Adrenal gland (tissue), 12 donors: Measurements from ENCODE around the gene MYZAP. TPM values are rescaled to one million over a fixed set of nuclear protein-coding genes. Genes with fewer than 3 reads are reported as not detected.

Experiments
- DNase-seq, 7 donors: peaks; one replicate each; pipeline ENCODE4 v3.0.0-alpha.2; 2019 to 2020
- H3K27ac ChIP-seq, 5 donors: fragments of 200-600 bp; sonication (generic) in 4 of 5; 1 replicate in 3 of 5; 2 replicates in 2 of 5; pipeline versions ENCODE4 v1.5.1 to v1.8.0; 2016 to 2020; ENCODE audit warnings: mild to moderate bottlenecking in 1 of 5
- H3K27me3 ChIP-seq: fragments of 200-600 bp; 2 replicates; pipeline ENCODE4 v1.8.0; 2021
- H3K36me3 ChIP-seq, 2 donors: fragments of 200-600 bp; replicated peaks in 1 of 2; 1 replicate in 1 of 2; 2 replicates in 1 of 2; pipeline versions ENCODE4 v1.5.1 to v1.8.0; 2018 to 2022
- H3K4me1 ChIP-seq, 2 donors: fragments of 200-600 bp; replicated peaks in 1 of 2; 1 replicate in 1 of 2; 2 replicates in 1 of 2; pipeline versions ENCODE4 v1.5.1 to v1.8.0; 2018 to 2021
- H3K4me3 ChIP-seq, 4 donors: fragments of 200-600 bp; sonication (generic) in 3 of 4; one replicate each; pipeline ENCODE4 v1.5.1; 2016 to 2018
- H3K9me3 ChIP-seq, 3 donors: fragments of 200-600 bp; sonication (generic) in 1 of 3; replicated peaks in 1 of 3; 1 replicate in 2 of 3; 2 replicates in 1 of 3; pipeline versions ENCODE4 v1.5.1 to v1.8.0; 2016 to 2021
- CTCF ChIP-seq, 6 experiments: fragments of 450-650 bp in 4 of 6; fragments of 200-600 bp in 2 of 6; sonication (generic) in 1 of 6; IDR thresholded peaks; 1 replicate in 5 of 6; 2 replicates in 1 of 6; pipeline versions ENCODE4 v1.5.1 to v1.8.0; 2016 to 2021; ENCODE audit warnings: antibody characterized with exemption in 6 of 6, mild to moderate bottlenecking in 2 of 6, moderate library complexity in 1 of 6
- POLR2A ChIP-seq, 2 donors: fragments of 450-650 bp; IDR thresholded peaks; one replicate each; pipeline ENCODE4 v1.6.1; 2017; ENCODE audit warnings: antibody characterized with exemption in 2 of 2, mild to moderate bottlenecking in 2 of 2, moderate library complexity in 1 of 2
- WGBS, 4 donors: extraction: QIAGEN DNeasy Blood & Tissue Kit in 2 of 4; methylation state at CpG; one replicate each; pipeline versions ENCODE4 v1.1.5 to v1.1.7; 2013 to 2017; 5-methylcytosine and 5-hydroxymethylcytosine counted together
- intact Hi-C, 2 donors: fragments of 100-400 bp; cut with DNase I; formaldehyde crosslinking; loops; one replicate each; pipeline versions ENCODE4 v1.14.1 to v1.15.0; 2022 to 2023
- polyA plus RNA-seq, 3 donors: library from polyadenylated mRNA; stranded (reverse); fragments of 200-250 nt in 2 of 3; fragments of 350-450 nt in 1 of 3; fragmentation: Illumina TruSeq in 1 of 3; extraction: RNeasy Lipid Tissue Mini Kit (QIAGEN cat#74804) in 1 of 3; gene quantifications; one replicate each; pipeline ENCODE4 v1.2.3, GENCODE V29; 2013 to 2014
- total RNA-seq, 9 donors: library from RNA; depleted of rRNA in 4 of 9; stranded (reverse); fragments of >200 nt in 4 of 9; fragments of 120-200 nt in 1 of 9; fragmentation: NEBNext Ultra II Directional in 1 of 9; extraction: Animal tissue kit (Norgen Biotek cat#: 25700) in 1 of 9; gene quantifications; one replicate each; pipeline versions ENCODE4 v1.1.0 to v1.2.4, GENCODE V29; 2013 to 2023
- donor health status: healthy with polysubstance abuse.
- donor health status: Bipolar disorder and iron deficiency.
- donor health status: DM: yes; HTN: yes; CAD: no.
- donor health status: DM: no; HTN: no; CAD: no.
- donor health status: DM: no; HTN: no; CAD: no.
- donor health status: DM: yes; HTN: yes; CAD: no.

Gene MYZAP
- total and polyA plus RNA-seq, 12 donors = 21.4 to 176 (median 70.6) TPM

GRCh38 chr15:57589281-57589680 is 2.4 kb upstream of the MYZAP start:
- Histone ChIP-seq H3K9me3 (no peaks in the 10 kb centered on the region), H3K4me3 (no peak overlapping the region), H3K36me3 (no peaks in the 10 kb centered on the region), H3K27me3 (no peaks in the 10 kb centered on the region), H3K27ac (peak overlapping the region in 2 of 5 donors; percentile 36 to 38), H3K4me1 (peaks cover 8 to 21% of the 10 kb centered on the region in 2 donors)
- DNase-seq = peak in 1 of 7 donors; percentile 42
- TF ChIP-seq CTCF (IDR thresholded peaks at IDR 0.05) (no peak), POLR2A (IDR thresholded peaks at IDR 0.05) (no peak)
- intact Hi-C loops = no loop called here
- WGBS, 4 donors = 44 to 85% (median 77%) methylated on average over 1 of the region's 1 CpG

GRCh38 chr15:57589754-57590153 is 1.9 kb upstream of the MYZAP start:
- Histone ChIP-seq H3K27ac (peak overlapping the region in 2 of 5 donors; percentile 36 to 38), H3K36me3 (no peaks in the 10 kb centered on the region), H3K4me1 (peaks cover 8 to 26% of the 10 kb centered on the region in 2 donors), H3K27me3 (no peaks in the 10 kb centered on the region), H3K9me3 (no peaks in the 10 kb centered on the region), H3K4me3 (no peak overlapping the region)
- intact Hi-C loops = no loop called here
- TF ChIP-seq POLR2A (IDR thresholded peaks at IDR 0.05) = no peak
- TF ChIP-seq CTCF (IDR thresholded peaks at IDR 0.05) = no peak
- 62 to 75% (median 69%) methylated on average over 2 of the region's 2 CpGs for WGBS, 4 donors
- DNase-seq = no peak

GRCh38 chr15:57591237-57591821 is 375 bp upstream of the MYZAP start:
- TF ChIP-seq CTCF (IDR thresholded peaks at IDR 0.05) = no peak
- no peak for TF ChIP-seq POLR2A (IDR thresholded peaks at IDR 0.05)
- intact Hi-C loops = no loop called here
- DNase-seq = peak in 1 of 7 donors; percentile 31
- H3K9me3 ChIP-seq = no peaks in the 10 kb centered on the region
- 13 to 25% (median 21%) methylated on average over 13 to 18 of the region's 18 CpGs for WGBS, 4 donors
- no peaks in the 10 kb centered on the region for H3K27me3 ChIP-seq
- H3K4me3 ChIP-seq = peak overlapping the region in 2 of 4 donors; percentile 79 to 91
- H3K27ac ChIP-seq = peak overlapping the region in 3 of 5 donors; percentile 71 to 82 (median 82)
- peaks cover 15 to 42% of the 10 kb centered on the region in 2 donors for H3K4me1 ChIP-seq
- no peaks in the 10 kb centered on the region for H3K36me3 ChIP-seq

- Histone ChIP-seq H3K9me3 (no peaks in the 10 kb centered on the region), H3K4me1 (peaks cover 24 to 53% of the 10 kb centered on the region in 2 donors), H3K4me3 (peak overlapping the region in 3 of 4 donors; percentile 23 to 91 (median 79)), H3K36me3 (no peaks in the 10 kb centered on the region), H3K27ac (peak overlapping the region in 4 of 5 donors; percentile 60 to 82 (median 76)), H3K27me3 (no peaks in the 10 kb centered on the region)
- DNase-seq = no peak
- TF ChIP-seq CTCF (IDR thresholded peaks at IDR 0.05) = no peak
- no peak for TF ChIP-seq POLR2A (IDR thresholded peaks at IDR 0.05)
- intact Hi-C loops = no loop called here
- 52 to 70% (median 63%) methylated on average over 5 of the region's 5 CpGs for WGBS, 4 donors
Measured at GRCh38 chr15:57592426-57592825, 722 bp downstream of the MYZAP start.
